ENCODE data around the gene AKAP6.

AKAP6 gene

DNA sequence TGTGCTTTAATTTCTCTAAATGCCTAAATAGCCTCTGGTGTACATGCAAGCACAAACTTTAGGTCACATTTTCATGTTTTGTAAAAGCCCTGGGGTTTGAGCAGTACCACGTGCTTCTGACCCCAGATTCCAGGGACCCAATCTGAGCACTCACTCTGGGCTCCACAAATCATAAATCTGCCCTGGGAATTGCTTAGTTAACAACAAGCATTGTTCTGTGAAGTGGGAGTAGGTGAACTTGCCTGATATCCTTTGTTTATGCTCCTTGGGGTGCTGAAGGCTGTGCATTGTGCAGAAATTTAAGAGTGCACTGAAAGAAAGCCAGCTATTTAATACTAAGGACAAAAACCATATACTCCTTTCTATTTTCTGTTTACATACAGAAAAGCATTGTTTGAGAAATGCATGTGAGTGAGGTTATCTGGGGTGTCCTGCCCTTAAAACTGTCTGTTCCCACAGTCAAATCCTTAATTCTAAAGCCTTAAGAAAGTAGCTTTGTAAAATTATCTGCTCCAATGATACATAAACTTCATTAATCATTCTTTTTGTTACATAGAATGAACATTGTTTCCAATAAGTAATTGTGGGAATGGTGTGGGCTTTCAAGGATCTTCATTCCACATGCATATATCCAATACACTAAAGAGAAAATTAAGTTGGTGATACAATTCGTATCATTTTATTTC lies 351.0 kb downstream of the AKAP6 start:
- TF ChIP-seq, protein P1, sequence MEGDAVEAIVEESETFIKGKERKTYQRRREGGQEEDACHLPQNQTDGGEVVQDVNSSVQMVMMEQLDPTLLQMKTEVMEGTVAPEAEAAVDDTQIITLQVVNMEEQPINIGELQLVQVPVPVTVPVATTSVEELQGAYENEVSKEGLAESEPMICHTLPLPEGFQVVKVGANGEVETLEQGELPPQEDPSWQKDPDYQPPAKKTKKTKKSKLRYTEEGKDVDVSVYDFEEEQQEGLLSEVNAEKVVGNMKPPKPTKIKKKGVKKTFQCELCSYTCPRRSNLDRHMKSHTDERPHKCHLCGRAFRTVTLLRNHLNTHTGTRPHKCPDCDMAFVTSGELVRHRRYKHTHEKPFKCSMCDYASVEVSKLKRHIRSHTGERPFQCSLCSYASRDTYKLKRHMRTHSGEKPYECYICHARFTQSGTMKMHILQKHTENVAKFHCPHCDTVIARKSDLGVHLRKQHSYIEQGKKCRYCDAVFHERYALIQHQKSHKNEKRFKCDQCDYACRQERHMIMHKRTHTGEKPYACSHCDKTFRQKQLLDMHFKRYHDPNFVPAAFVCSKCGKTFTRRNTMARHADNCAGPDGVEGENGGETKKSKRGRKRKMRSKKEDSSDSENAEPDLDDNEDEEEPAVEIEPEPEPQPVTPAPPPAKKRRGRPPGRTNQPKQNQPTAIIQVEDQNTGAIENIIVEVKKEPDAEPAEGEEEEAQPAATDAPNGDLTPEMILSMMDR (IDR thresholded peaks at IDR 0.05; ENCODE audit: low read depth, low read length), result no peak

DNA sequence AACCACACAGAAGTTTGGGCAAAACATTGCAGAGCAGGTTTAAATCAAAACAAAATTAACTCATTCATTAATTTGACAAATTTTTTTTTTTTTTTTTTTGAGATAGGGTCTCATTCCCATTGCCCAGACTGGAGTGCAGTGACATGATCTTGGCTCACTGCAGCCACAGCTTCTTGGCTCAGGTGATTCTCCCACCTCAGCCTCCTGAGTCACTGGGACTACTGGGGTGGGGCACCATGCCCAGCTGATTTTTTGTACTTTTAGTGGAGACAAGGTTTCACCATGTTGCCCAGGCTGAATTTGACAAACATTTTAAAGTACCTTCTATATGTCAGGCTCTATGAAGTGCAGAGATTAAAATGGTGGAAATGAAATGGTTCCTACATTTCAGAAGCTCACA lies 352.5 kb downstream of the AKAP6 start:
- TF ChIP-seq, protein P1 (IDR thresholded peaks at IDR 0.05; ENCODE audit: low read depth, low read length), result no peak
- no peak for DNase-seq (ENCODE audit: extremely low read depth, low read depth)

More for the DNA sequence above, 351.0 kb downstream of the AKAP6 start:
- DNase-seq (ENCODE audit: extremely low read depth, low read depth), result no peak

DNA sequence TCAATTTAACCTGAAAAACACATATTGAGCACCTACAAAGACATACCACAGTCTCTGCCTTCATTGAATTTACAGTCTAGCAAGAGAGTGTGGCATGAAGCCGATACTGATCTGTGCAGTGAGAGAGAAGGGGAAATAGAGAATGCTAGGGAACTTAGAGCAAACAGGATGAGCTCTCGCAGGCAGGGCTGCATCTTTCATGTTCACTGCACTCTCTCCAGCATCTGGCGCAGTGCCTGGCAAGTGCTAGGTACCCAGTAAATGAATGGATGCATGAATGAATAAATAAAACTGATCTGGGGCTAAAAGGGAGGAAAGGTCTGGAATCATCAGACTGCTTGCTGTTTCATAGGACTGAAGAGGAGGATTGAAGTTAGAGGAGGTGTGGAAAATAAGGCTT lies 353.1 kb downstream of the AKAP6 start:
- TF ChIP-seq, protein P1 (IDR thresholded peaks at IDR 0.05; ENCODE audit: low read depth, low read length), result no peak
- no peak for DNase-seq (ENCODE audit: extremely low read depth, low read depth)

DNA sequence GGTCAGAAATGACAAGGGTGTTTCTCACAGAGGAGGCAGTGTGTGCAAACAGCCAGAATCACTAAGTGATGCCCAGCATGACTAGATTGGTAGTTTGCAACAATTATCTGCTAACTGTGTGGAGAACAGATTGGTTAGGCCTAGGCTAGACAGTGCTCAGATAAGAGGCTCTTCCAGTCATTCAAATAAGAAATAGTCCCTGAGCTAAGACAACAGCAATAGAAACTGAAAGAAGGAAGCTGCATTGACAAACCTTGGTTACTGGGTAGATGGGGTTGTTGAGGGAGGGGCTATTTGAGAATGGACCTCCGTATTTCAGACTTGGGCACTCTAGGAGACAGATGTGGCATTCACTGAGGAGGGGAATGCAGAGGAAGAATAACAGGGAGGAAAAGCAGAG lies 354.6 kb downstream of the AKAP6 start:
- DNase-seq (ENCODE audit: extremely low read depth, low read depth), result no peak
- TF ChIP-seq, protein P1 (IDR thresholded peaks at IDR 0.05; ENCODE audit: low read depth, low read length), result no peak

DNA sequence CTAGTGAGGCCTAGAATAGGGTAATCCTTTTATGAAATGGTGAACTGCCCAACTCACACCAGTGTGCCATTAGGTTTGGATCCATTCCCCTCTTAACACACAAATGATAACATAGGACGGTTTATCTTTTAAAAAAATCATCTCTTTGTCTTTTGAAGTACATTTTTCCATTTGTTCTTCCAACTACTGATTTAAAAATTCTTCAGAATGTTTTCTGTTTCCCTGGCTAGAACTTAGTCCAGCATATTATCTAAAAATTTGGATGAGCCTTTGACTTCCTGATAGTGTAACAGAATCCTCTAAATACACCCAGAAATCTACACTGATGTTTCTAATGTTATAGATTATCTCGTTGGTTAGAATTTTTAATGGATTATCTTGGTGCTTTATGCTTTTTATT lies 359.8 kb downstream of the AKAP6 start:
- TF ChIP-seq, protein P1 (IDR thresholded peaks at IDR 0.05; ENCODE audit: low read depth, low read length), result no peak
- no peak for DNase-seq (ENCODE audit: extremely low read depth, low read depth)

DNA sequence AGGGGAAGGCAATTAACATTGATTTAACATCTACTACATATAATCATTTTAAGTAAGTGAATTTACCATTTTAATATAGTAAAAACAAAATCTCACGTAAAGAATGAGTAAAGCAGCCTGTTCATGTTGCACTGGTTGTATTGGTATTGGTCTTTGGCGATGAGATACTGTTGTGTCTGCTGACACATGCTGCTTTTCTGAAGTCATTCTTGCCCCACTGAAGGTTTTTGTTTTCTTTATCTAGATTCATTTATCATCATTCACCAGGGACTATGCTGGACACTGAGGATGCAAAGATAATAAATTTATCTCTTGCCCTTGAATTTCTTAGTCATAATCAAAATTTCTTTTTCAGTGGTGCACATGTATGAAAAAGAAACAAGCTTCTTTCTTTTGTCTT lies 363.3 kb downstream of the AKAP6 start:
- TF ChIP-seq, protein P1 (IDR thresholded peaks at IDR 0.05; ENCODE audit: low read depth, low read length), result no peak
- no peak for DNase-seq (ENCODE audit: extremely low read depth, low read depth)

DNA sequence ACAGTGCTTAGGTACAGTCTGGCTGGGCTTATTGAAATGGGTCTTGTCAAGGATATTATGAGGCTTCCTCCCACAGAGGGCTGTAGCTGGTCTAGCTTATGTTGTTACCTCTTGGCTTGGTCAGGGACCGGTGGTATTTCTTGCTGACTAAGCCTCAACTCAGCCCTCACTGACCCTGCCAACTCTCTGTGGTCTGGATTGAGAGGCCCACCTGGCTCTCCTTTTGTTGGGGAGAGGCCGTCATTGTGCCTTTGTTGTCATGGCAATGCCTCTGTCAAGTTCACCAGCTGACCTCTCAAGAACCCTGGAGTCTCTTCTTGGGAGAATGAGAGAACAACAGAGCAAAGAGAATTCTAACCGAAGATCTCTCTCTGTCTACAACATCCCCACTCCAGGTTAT lies 364.0 kb downstream of the AKAP6 start:
- no peak for DNase-seq (ENCODE audit: extremely low read depth, low read depth)

More for the DNA sequence above, 364.0 kb downstream of the AKAP6 start:
- TF ChIP-seq, protein P1 (IDR thresholded peaks at IDR 0.05; ENCODE audit: low read depth, low read length), result no peak

Measured in AG09319 (cell line).